ENCODE results near the gene GRIN3B.

Gene GRIN3B

GRCh38 chr19:964116-964520 lies 36.1 kb upstream of the GRIN3B start:
- no peak for DNase-seq (ENCODE audit: low spot score)

- DNase-seq (ENCODE audit: low spot score): no peak
Measured at GRCh38 chr19:964761-965694, 35.2 kb upstream of the GRIN3B start.

DNA sequence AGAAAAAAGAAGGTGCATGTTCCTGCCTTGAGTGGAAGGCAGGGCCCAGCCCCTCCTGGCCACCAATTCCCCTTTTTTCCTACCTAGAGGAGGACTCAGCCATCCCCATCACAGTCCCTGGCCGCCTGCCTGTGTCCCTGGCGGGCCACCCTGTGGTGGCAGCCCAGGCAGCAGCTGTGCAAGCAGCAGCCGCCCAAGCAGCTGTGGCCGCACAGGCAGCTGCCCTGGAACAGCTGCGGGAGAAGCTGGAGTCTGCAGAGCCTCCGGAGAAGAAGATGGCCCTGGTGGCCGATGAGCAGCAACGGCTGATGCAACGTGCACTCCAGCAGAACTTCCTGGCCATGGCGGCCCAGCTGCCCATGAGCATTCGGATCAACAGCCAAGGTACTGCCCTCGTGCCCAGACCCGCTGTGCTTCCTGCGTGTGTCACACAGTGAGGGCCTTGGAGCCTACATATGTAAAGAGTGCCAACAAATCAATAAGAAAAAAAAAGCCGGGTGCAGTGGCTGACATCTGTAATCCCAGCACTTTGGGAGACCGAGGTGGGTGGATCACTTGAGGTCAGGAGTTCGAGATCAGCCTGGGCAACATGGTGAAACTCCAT lies 33.6 kb upstream of the GRIN3B start:
- DNase-seq (ENCODE audit: low spot score): no peak

GRCh38 chr19:970695-971094 lies 29.5 kb upstream of the GRIN3B start:
- DNase-seq (ENCODE audit: low spot score): no peak

- no peak for DNase-seq (ENCODE audit: low spot score)
Measured at GRCh38 chr19:971795-972194, 28.4 kb upstream of the GRIN3B start.

- no peak for DNase-seq (ENCODE audit: low spot score)
Measured at GRCh38 chr19:972281-972680, 27.9 kb upstream of the GRIN3B start.

GRCh38 chr19:973726-974563 lies 26.3 kb upstream of the GRIN3B start:
- no peak for DNase-seq (ENCODE audit: low spot score)

GRCh38 chr19:974564-975257 lies 25.5 kb upstream of the GRIN3B start:
- DNase-seq (ENCODE audit: low spot score): no peak

DNA sequence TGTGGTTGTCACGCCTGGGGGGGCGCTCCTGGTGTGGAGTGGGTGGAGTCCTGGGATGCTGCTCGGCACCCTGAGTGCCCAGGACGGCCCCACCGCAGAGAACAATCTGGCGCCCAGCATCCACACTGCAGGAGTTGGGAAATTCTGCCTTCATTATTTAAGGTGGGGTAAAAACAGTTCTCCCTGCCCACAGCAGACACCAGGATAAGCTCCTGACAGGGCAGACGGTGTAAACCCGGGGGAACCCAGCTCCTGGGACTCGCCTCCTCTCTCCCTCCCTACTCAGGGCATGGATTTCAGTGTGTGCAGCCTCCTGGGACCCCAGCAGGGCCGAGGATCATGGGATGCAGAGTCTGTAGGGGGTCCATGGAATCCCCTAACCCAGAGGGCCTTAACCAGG lies 23.7 kb upstream of the GRIN3B start:
- DNase-seq (ENCODE audit: low spot score): no peak

- no peak for DNase-seq (ENCODE audit: low spot score)
Measured at GRCh38 chr19:977058-977464, 23.2 kb upstream of the GRIN3B start.

DNA sequence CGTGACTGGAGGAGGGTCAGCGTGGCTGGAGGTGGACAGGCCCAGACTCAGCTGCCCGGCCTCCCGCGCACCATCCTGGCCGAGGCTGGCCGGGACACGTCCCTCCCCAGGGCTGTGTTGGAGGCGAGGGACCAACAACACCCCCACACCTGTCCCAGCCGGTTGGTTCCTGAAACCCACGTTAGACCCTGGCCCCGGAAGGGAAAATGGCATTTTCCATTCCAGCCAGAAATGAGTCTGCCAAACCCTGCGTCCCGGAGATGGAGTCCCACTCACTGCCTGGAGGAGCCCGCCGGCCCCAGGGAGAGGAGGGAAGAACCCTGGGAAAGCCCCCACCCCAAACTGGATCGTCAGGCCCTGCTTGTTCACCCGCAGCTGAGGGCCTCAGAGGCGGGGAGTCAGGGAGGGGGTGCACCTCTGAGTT lies 20.9 kb upstream of the GRIN3B start:
- DNase-seq (ENCODE audit: low spot score): no peak

DNA sequence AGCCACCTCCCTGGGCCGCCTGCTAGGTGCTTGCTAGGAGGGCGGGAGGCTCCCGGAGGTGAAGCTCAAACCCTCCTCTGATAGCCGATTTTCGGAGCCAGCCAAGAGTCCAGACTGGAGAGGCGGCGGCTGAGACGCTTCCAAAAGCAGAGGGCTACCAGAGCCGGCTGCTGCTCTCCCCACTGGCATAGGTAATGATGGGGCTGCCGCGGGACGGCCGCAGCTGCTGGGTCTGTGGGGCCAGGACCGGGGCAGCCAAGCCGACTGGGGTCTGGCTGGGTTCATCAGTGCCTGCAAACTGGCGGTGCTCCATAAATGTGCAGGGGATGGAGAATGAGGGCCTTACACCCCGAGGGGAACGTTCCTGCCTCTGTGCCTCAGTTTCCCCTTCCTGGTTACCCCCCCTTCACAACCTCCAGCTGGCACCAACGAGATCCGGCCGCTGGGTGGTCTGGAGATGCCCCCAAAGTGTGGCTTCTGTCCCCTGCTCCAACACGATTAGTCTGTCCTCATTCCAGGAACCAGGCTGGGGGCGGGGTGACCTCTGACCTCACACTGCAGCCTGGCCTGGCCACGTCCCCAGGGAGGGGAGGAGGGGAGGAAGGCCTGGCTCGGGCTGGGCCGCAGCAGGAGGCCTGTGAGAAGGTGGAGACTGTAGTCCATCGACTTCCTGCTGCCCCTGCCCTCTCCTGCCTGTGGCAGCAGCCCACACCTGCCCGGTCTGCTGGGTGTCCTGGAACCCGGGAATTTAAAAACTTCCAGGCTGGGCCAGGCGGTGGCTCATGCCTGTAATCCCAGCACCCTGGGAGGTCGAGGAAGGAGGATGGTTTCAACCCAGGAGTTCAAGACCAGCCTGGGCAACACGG lies 19.9 kb upstream of the GRIN3B start:
- DNase-seq (ENCODE audit: low spot score): peak; percentile 63

GRCh38 chr19:982567-983170 lies 17.6 kb upstream of the GRIN3B start:
- DNase-seq (ENCODE audit: low spot score): peak; percentile 64

DNA sequence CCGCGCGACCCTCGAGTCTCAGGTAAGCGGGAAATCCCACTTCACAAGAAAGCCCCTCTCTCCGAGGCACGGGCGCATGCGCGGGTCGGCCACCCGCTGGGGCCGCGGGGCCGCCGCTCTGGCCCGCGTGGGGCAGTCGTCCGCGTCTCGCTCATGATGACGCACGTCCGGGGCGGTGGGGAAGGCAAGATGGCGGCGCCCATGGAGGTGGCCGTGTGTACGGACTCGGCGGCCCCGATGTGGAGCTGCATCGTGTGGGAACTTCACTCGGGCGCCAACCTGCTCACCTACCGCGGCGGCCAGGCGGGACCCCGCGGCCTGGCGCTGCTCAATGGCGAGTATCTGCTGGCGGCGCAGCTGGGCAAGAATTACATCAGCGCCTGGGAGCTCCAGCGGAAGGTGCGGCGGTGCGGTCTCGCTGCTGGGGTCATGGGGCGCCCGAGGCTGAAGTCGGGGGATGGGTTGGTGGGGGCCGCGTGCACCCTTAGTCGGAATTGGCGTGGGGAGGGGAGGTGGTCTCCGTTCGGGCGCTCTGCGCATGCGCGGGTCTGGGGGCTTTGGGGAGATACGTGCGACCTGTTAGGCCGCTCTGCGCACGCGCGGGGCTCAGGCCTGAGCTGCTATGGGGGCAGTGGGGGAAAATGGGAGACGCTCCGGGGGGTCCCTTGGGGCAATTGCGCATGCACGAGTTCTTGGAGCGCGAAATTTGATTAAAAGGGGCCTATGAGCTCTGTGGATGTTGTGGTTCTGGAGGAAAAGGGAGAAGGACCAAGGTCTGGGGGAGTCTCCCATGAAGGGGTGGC lies 15.9 kb upstream of the GRIN3B start, which contains the start of gene WDR18:
TSS of gene WDR18 (plus strand) at position 181 of the 803 bp plus-strand sequence. CDS start at position 190, 9 bp downstream.
- DNase-seq (ENCODE audit: low spot score): peak; percentile 91

- no peak for DNase-seq (ENCODE audit: low spot score)
Measured at GRCh38 chr19:986083-986482, 14.1 kb upstream of the GRIN3B start.

- no peak for DNase-seq (ENCODE audit: low spot score)
Measured at GRCh38 chr19:988081-988480, 12.1 kb upstream of the GRIN3B start.

DNA sequence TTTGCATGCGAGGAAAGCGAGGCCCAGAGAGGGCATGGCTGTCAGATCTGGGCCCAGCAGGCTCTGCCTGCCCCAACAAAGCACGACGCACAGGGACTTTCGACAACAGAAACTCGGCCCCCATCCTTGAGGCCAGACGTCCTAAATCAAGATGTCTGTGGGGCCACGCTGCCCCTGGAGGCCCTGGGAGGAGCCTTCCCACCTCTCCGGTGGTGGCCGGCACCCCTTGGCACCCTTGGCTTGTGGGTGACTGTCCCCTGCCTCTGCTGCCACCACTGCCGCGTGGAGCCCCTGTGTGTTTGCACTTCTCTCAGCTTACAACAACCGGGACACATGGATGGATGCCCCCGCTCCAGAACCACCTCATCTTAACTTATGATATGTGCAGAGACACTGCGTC lies 11.7 kb upstream of the GRIN3B start:
- DNase-seq (ENCODE audit: low spot score): no peak

- no peak for DNase-seq (ENCODE audit: low spot score)
Measured at GRCh38 chr19:989381-990081, 10.7 kb upstream of the GRIN3B start.

DNA sequence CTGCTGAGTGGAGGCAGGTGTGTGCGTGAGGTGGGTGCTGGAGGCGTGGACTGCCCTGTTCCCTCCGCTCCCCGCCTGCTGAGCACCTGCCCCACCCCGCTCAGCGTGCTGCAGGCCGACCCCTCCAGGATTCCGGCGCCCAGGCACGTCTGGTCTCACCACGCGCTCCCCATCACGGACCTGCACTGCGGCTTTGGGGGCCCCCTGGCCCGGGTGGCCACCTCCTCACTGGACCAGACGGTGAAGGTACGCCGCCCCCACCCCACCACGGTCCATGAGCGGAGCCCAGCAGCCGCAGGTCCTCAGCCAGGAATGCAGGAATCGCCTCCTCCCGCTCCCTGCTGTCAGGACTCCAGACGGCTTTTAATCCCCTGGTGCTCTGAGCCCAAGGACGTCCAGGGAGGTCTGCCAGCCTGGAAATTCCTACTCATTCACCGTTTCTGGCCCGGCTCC lies 10.1 kb upstream of the GRIN3B start:
- no peak for DNase-seq (ENCODE audit: low spot score)
